ENCODE measurements around the gene SH3RF3. TPM values are rescaled to one million over a fixed set of nuclear protein-coding genes. Genes with fewer than 3 reads are reported as not detected.

Gene SH3RF3
- total RNA-seq, 1 donor from 2014 or later: 0.28 TPM

- Histone ChIP-seq H3K27me3 (no peaks in the 10 kb centered on the region), H2AFZ (replicated peaks) (no peak overlapping the region), H3K4me2 (no peak overlapping the region), H3K27ac (no peak overlapping the region), H3K4me1 (no peaks in the 10 kb centered on the region), H3K36me3 (no peaks in the 10 kb centered on the region), H3K79me2 (ENCODE audit: low read depth) (no peaks in the 10 kb centered on the region), H4K20me1 (ENCODE audit: low read depth) (no peaks in the 10 kb centered on the region), H3K4me3 (no peak overlapping the region), H3F3A (ENCODE audit: low read depth) (no peaks in the 10 kb centered on the region), H3K9ac (no peak overlapping the region), H3K9me3 (ENCODE audit: low read depth) (no peaks in the 10 kb centered on the region)
- H3K36me3 Mint-ChIP-seq: no peaks in the 10 kb centered on the region
- no peaks in the 10 kb centered on the region for H3K9me3 Mint-ChIP-seq
- H3K4me3 Mint-ChIP-seq: no peak overlapping the region
- H3K27me3 Mint-ChIP-seq (ENCODE audit: insufficient read depth, low read depth): no peaks in the 10 kb centered on the region
- H3K27ac Mint-ChIP-seq: no peak overlapping the region
- DNase-seq (ENCODE audit: low spot score): no peak
- peaks cover 36% of the 10 kb centered on the region for H3K4me1 Mint-ChIP-seq
- TF ChIP-seq CTCF (IDR thresholded peaks at IDR 0.05) (no peak), EZH2phosphoT487 (IDR thresholded peaks at IDR 0.05) (no peak), EZH2 (IDR thresholded peaks at IDR 0.05) (no peak)
These were observed 352.6 kb downstream of the SH3RF3 start for GRCh38 chr2:109481599-109481998.

GRCh38 chr2:109482361-109482861 lies 353.4 kb downstream of the SH3RF3 start:
- H3K27ac Mint-ChIP-seq: no peak overlapping the region

GRCh38 chr2:109486711-109487535 lies 357.9 kb downstream of the SH3RF3 start:
- no peaks in the 10 kb centered on the region for H4K20me1 ChIP-seq (ENCODE audit: low read depth)
- no peak overlapping the region for H3K9ac ChIP-seq
- Mint-ChIP-seq H3K27ac (peak overlapping the region; percentile 10), H3K9me3 (no peaks in the 10 kb centered on the region), H3K27me3 (ENCODE audit: insufficient read depth, low read depth) (peaks cover 2% of the 10 kb centered on the region), H3K36me3 (peaks cover 6% of the 10 kb centered on the region), H3K4me1 (peaks cover 29% of the 10 kb centered on the region), H3K4me3 (no peak overlapping the region)
- no peaks in the 10 kb centered on the region for H3K27me3 ChIP-seq
- H3F3A ChIP-seq (ENCODE audit: low read depth): no peaks in the 10 kb centered on the region
- no peaks in the 10 kb centered on the region for H3K79me2 ChIP-seq (ENCODE audit: low read depth)
- no peak for DNase-seq (ENCODE audit: low spot score)
- no peak overlapping the region for H2AFZ ChIP-seq (replicated peaks)
- H3K36me3 ChIP-seq: no peaks in the 10 kb centered on the region
- no peak overlapping the region for H3K4me3 ChIP-seq
- no peak for TF ChIP-seq EZH2phosphoT487 (IDR thresholded peaks at IDR 0.05)
- TF ChIP-seq CTCF (IDR thresholded peaks at IDR 0.05): no peak
- no peak for TF ChIP-seq EZH2 (IDR thresholded peaks at IDR 0.05)
- H3K27ac ChIP-seq: no peak overlapping the region
- no peak overlapping the region for H3K4me2 ChIP-seq
- H3K9me3 ChIP-seq (ENCODE audit: low read depth): no peaks in the 10 kb centered on the region
- H3K4me1 ChIP-seq: no peaks in the 10 kb centered on the region

More at GRCh38 chr2:109482361-109482861, 353.4 kb downstream of the SH3RF3 start:
- Mint-ChIP-seq H3K9me3 (no peaks in the 10 kb centered on the region), H3K36me3 (peaks cover 5% of the 10 kb centered on the region), H3K27me3 (ENCODE audit: insufficient read depth, low read depth) (no peaks in the 10 kb centered on the region), H3K4me3 (no peak overlapping the region), H3K4me1 (peaks cover 40% of the 10 kb centered on the region)
- Histone ChIP-seq H3F3A (ENCODE audit: low read depth) (no peaks in the 10 kb centered on the region), H4K20me1 (ENCODE audit: low read depth) (no peaks in the 10 kb centered on the region), H3K9ac (no peak overlapping the region), H3K4me2 (no peak overlapping the region), H3K9me3 (ENCODE audit: low read depth) (no peaks in the 10 kb centered on the region), H3K4me1 (no peaks in the 10 kb centered on the region), H3K27ac (no peak overlapping the region), H3K27me3 (no peaks in the 10 kb centered on the region), H3K4me3 (no peak overlapping the region), H2AFZ (replicated peaks) (no peak overlapping the region), H3K36me3 (no peaks in the 10 kb centered on the region), H3K79me2 (ENCODE audit: low read depth) (no peaks in the 10 kb centered on the region)
- TF ChIP-seq CTCF (IDR thresholded peaks at IDR 0.05): no peak
- no peak for TF ChIP-seq EZH2phosphoT487 (IDR thresholded peaks at IDR 0.05)
- no peak for TF ChIP-seq EZH2 (IDR thresholded peaks at IDR 0.05)
- no peak for DNase-seq (ENCODE audit: low spot score)
